Natural killer cell treated with Interleukin-12 subunit alpha and Interleukin-12 subunit beta and Interleukin-15 and Interleukin-18, amount 100 ng/mL, for 72 hours (primary cell): ENCODE data around the gene AHNAK2. TPM values are rescaled to one million over a fixed set of nuclear protein-coding genes. Genes with fewer than 3 reads are reported as not detected.

Experiments
- ATAC-seq, 2 donors: fragments of 150-1000 bp; cut with Tn5 transposase in 1 of 2; sonication (Bioruptor Pico), chemical (Tn5 transposase) in 1 of 2; 2 replicates each; pipeline ENCODE4 v1.10.0; 2021
- DNase-seq: peaks from one replicate; pipeline ENCODE4 v3.0.0; 2022; ENCODE audit warnings: low spot score
- H3K27ac Mint-ChIP-seq, 2 donors: 1 replicate in 1 of 2; 2 replicates in 1 of 2; pipeline ENCODE4 v1.8.0; 2022; ENCODE audit warnings: mixed read lengths in 2 of 2, mild to moderate bottlenecking in 1 of 2, moderate library complexity in 1 of 2
- H3K27me3 Mint-ChIP-seq, 2 donors: 1 replicate in 1 of 2; 2 replicates in 1 of 2; pipeline ENCODE4 v1.8.0; 2022; ENCODE audit warnings: mixed read lengths in 2 of 2
- H3K36me3 Mint-ChIP-seq: one replicate; pipeline ENCODE4 v1.8.0; 2022; ENCODE audit warnings: mixed read lengths
- H3K4me1 Mint-ChIP-seq, 2 donors: 1 replicate in 1 of 2; 2 replicates in 1 of 2; pipeline ENCODE4 v1.8.0; 2022; ENCODE audit warnings: low read depth in 2 of 2, mixed read lengths in 2 of 2, mild to moderate bottlenecking in 1 of 2
- H3K4me3 Mint-ChIP-seq: one replicate; pipeline ENCODE4 v1.8.0; 2022; ENCODE audit warnings: mixed read lengths
- H3K9me3 Mint-ChIP-seq: 2 replicates; pipeline ENCODE4 v1.8.0; 2022; ENCODE audit warnings: mixed read lengths
- total RNA-seq, 2 donors: library from RNA; stranded (reverse); gene quantifications; one replicate each; pipeline ENCODE4 v1.2.3, GENCODE V29; 2022

The AHNAK2 gene
- total RNA-seq, 2 donors from 2014 or later, result not detected

GRCh38 chr14:104977008-104977680 is 1.0 kb downstream of the AHNAK2 start:
- no peak for ATAC-seq
- H3K4me3 Mint-ChIP-seq, result peak overlapping the region; percentile 79
- DNase-seq, result peak; percentile 59

DNA sequence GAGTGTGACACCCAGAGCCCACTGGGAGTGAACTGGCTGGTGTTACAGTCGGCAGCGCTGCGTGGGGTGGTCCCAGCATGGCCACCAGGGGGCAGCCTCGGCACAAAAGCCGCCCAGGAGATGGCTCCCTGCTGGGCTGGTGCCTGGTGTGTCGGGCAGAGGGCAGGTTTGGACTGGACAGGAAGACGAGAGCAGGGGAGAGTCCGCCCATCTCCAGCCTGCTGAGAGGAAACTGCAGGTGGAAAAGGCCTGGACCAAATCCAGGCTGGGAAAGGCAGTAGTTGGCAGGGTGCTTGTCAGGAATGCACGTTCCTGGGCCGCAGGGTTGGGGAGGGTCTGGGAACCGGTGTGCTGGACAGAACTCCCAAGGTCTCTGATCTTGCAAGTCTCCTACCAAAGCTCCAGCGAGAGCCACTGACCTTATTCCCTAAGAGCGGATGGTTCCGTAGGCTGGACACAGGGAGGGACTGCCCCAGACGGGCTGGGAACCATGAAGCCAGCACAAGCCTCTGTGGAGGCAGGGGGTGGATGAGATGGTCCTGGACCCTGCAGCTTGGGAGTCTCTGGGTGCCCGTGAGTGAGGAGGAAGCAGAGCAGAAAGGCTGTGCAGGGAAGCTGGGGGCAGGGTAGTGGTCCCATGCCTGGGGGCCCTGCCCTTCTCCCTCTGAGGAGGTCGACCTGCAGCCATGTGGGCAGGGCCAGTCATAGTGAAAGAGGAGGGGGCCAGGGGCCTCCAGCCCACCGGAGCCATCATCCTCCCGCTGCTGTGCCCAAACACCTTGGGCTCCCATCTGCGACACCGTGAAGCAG is 1.8 kb downstream of the AHNAK2 start:
- ATAC-seq, result peak; percentile 78
- Mint-ChIP-seq H3K27ac (peak overlapping the region in 1 of 2 donors; percentile 51), H3K36me3 (no peaks in the 10 kb centered on the region), H3K9me3 (no peaks in the 10 kb centered on the region), H3K4me1 (peaks cover 9 to 11% of the 10 kb centered on the region in 2 donors), H3K27me3 (peaks cover 10 to 17% of the 10 kb centered on the region in 2 donors), H3K4me3 (peak overlapping the region; percentile 54)
- DNase-seq, result peak; percentile 88

More at GRCh38 chr14:104977008-104977680, 1.0 kb downstream of the AHNAK2 start:
- peaks cover 10 to 17% of the 10 kb centered on the region in 2 donors for H3K27me3 Mint-ChIP-seq
- no peaks in the 10 kb centered on the region for H3K36me3 Mint-ChIP-seq
- H3K27ac Mint-ChIP-seq, result no peak overlapping the region
- no peaks in the 10 kb centered on the region for H3K9me3 Mint-ChIP-seq
- H3K4me1 Mint-ChIP-seq, result peaks cover 9 to 11% of the 10 kb centered on the region in 2 donors

DNA sequence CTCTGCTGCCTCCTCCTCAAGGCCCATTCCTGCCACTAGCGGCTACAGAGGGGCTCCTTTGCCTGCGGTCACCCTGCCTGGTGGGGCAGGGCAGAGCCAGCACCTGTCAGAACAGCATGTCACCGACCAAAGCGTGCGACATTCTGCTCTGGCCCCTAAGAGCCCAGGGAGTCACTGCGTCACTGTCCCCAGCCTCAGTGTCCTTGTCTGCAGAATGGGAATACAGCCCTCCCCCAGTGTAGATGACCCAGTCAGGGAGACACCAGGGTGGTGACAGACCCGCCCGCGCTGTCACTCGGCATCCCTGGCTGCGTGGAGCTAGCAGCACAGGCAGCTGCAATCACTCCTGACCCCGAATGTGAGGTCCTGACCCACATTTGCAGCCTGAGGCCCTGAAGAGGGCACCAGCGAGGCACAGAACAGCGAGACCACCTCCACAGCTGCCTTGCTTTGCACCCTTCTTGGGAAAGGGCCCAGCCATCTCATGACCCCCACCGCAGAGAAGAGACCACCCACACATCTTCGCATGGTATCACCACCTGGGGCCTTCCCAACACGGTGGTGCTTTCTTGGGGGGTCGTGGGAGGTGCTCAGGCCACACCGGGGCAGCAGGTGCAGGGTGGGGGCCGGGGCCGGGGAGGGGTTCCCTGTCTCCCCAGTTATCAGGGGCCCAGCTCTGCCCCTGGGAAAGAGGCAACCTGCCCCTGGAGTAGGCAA is 2.5 kb downstream of the AHNAK2 start:
- H3K27me3 Mint-ChIP-seq, result peaks cover 10 to 17% of the 10 kb centered on the region in 2 donors
- H3K4me3 Mint-ChIP-seq, result peak overlapping the region; percentile 54
- peak in 1 of 2 donors; percentile 1 for ATAC-seq
- peak overlapping the region in 1 of 2 donors; percentile 51 for H3K27ac Mint-ChIP-seq
- H3K36me3 Mint-ChIP-seq, result no peaks in the 10 kb centered on the region
- H3K4me1 Mint-ChIP-seq, result peaks cover 9 to 11% of the 10 kb centered on the region in 2 donors
- H3K9me3 Mint-ChIP-seq, result no peaks in the 10 kb centered on the region
- peak; percentile 61 for DNase-seq

GRCh38 chr14:104974665-104975390 is 3.3 kb downstream of the AHNAK2 start:
- Mint-ChIP-seq H3K9me3 (no peaks in the 10 kb centered on the region), H3K36me3 (no peaks in the 10 kb centered on the region), H3K27ac (no peak overlapping the region), H3K27me3 (peaks cover 10 to 14% of the 10 kb centered on the region in 2 donors), H3K4me3 (no peak overlapping the region), H3K4me1 (peaks cover 9 to 10% of the 10 kb centered on the region in 2 donors)
- ATAC-seq (no peak), DNase-seq (peak; percentile 56)

DNA sequence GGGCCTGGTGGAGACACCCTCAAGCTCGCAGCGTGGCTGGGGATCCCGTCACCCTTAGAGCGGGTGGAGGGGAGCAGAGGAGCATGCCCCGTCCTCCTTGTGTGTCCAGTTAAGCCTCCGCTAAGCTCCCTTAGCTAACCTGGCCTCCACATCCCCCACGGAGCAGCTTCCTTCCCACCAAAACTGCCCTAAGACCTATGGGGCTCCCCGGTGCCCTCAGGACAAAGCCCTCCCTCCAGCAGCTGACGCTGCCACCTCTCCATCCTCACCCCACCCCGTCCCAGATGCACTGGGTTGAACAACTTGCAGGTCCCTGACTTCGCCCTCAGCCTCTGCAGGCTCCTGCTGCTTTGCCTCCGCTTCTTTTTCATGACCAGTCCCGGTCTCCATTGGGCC is 4.0 kb downstream of the AHNAK2 start:
- Mint-ChIP-seq H3K4me1 (peaks cover 6 to 9% of the 10 kb centered on the region in 2 donors), H3K9me3 (no peaks in the 10 kb centered on the region), H3K4me3 (no peak overlapping the region), H3K27me3 (peaks cover 8 to 10% of the 10 kb centered on the region in 2 donors), H3K27ac (no peak overlapping the region), H3K36me3 (no peaks in the 10 kb centered on the region)
- no peak for ATAC-seq
- DNase-seq, result peak; percentile 52

DNA sequence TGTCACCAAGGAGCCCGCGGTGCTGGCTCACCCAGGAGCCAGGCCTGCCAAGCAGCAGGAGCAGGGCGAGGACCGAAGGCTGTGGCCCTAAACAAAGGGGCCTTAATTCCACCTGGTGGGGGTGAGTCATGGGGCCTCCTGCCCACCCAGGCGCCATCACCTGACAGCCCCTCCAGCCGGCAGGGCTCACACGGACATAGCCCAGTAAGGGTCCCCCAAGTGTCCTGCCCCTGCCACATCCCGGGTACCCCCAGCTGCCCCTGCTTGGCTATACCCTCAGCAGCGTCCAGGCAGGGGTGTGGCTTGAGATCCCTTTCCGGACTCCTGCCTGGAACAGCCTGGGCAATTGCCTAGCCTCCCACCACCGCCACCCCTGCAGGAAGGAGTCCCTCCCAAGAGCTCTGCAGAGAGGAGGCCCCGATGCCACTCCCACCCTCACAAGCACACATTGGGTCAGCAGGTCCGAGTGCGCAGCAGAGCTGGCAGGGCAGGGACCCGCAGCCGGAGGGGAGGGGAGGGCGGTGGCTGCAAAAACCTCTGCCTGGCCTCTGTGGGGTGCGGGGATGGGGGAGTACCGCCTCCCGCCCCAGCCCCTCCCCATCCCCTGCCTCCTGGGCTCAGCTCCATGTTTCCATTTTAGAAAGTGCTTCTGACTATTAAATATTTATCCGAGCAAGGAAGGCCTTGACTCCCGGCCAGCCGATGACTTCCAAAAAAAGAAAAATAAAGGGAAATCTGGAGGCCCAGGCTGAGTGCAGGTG is 4.6 kb downstream of the AHNAK2 start:
- Mint-ChIP-seq H3K4me1 (peaks cover 6 to 9% of the 10 kb centered on the region in 2 donors), H3K27ac (no peak overlapping the region), H3K36me3 (no peaks in the 10 kb centered on the region), H3K4me3 (no peak overlapping the region), H3K9me3 (no peaks in the 10 kb centered on the region), H3K27me3 (peaks cover 8 to 12% of the 10 kb centered on the region in 2 donors)
- peak; percentile 37 for DNase-seq
- ATAC-seq, result no peak

- Mint-ChIP-seq H3K9me3 (no peaks in the 10 kb centered on the region), H3K36me3 (no peaks in the 10 kb centered on the region), H3K4me3 (no peak overlapping the region), H3K27me3 (peaks cover 8 to 11% of the 10 kb centered on the region in 2 donors), H3K27ac (no peak overlapping the region), H3K4me1 (peaks cover 6 to 9% of the 10 kb centered on the region in 2 donors)
- peak; percentile 51 for DNase-seq
- no peak for ATAC-seq
These were observed 5.1 kb downstream of the AHNAK2 start for GRCh38 chr14:104973135-104973384.

DNA sequence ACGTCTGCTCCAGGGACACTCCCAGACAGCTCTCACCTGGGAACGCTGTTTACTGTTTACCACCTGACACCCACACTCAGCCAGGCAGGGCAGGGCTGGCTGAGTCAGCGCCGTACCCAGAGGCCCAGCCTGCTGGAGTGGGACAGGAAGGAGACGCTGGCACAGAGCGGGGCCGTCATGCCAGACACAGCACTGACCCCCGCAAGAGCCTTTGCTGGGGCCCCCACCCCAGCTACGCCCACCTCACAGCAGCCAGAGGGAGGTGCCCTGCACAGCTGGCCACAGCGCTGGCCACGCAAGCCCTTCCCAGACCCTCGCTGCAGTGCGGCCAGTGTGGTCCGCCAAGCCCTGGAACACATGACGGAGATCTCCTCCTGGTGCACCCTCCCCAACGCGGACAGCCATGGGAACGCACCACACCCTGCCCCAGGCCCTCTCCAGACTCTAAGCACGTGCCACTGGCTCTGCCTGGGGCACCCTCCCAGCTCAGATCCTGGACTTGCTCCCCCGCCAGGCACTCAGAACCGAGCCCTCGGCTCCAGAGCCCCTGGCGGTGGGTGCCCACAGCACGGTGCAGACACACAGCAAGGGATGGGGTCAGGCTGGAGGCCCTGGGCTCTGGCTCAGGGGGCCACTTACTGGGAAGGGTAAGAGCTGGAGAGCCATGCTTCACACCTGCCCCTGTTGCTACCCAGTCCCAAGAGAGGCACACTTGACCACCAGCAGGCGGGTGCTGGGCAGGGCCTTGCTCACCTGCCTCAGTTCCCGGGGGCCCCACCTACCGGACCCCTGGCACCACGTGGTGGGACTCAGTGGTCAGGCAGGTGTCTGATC is 5.7 kb downstream of the AHNAK2 start:
- Mint-ChIP-seq H3K36me3 (no peaks in the 10 kb centered on the region), H3K27ac (no peak overlapping the region), H3K4me3 (no peak overlapping the region), H3K27me3 (peaks cover 8 to 11% of the 10 kb centered on the region in 2 donors), H3K9me3 (no peaks in the 10 kb centered on the region), H3K4me1 (peaks cover 6% of the 10 kb centered on the region in 2 donors)
- ATAC-seq (no peak), DNase-seq (peak; percentile 54)

GRCh38 chr14:104971447-104972240 is 6.5 kb downstream of the AHNAK2 start:
- Mint-ChIP-seq H3K27me3 (peaks cover 8 to 11% of the 10 kb centered on the region in 2 donors), H3K4me3 (no peak overlapping the region), H3K4me1 (peaks cover 3 to 6% of the 10 kb centered on the region in 2 donors), H3K36me3 (no peaks in the 10 kb centered on the region), H3K9me3 (no peaks in the 10 kb centered on the region), H3K27ac (no peak overlapping the region)
- no peak for ATAC-seq
- DNase-seq, result peak; percentile 48

- H3K4me3 Mint-ChIP-seq, result no peak overlapping the region
- H3K27me3 Mint-ChIP-seq, result peaks cover 0 to 5% of the 10 kb centered on the region in 2 donors
- no peaks in the 10 kb centered on the region for H3K4me1 Mint-ChIP-seq
- peak; percentile 46 for DNase-seq
- no peak overlapping the region for H3K27ac Mint-ChIP-seq
- no peaks in the 10 kb centered on the region for H3K9me3 Mint-ChIP-seq
- no peaks in the 10 kb centered on the region for H3K36me3 Mint-ChIP-seq
- no peak for ATAC-seq
These were observed 7.7 kb downstream of the AHNAK2 start for GRCh38 chr14:104970231-104971068.

DNA sequence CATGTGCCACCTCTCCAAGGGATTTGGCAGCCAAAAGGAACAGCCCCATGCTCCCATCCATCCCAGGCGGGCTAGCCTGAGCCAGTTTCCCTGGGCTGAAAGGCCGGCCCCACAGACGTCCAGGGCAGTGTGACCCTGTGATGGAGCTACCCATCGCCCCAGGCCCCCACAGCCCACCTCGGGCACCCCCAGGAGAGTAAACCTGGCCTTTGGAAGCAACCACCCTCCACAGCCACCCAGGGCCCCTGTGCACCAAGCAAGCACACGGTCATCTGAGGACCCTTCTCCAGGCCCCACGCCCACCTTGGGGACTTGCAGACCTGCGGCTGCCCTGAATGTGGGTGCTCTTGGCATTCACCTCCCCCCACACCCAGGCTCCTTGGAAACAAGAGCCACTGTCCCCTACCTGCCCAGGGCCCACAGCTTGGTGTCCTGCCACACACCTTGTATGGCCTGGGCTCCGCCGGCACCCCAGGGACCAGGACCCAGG is 8.4 kb downstream of the AHNAK2 start:
- Mint-ChIP-seq H3K27ac (no peak overlapping the region), H3K9me3 (no peaks in the 10 kb centered on the region), H3K4me1 (no peaks in the 10 kb centered on the region), H3K27me3 (peaks cover 0 to 5% of the 10 kb centered on the region in 2 donors), H3K4me3 (no peak overlapping the region), H3K36me3 (no peaks in the 10 kb centered on the region)
- DNase-seq (peak; percentile 49), ATAC-seq (no peak)
